AG10803 (cell line): ENCODE results near the gene KCNMA1.

ENCODE experiments used
- DNase-seq: peaks from one replicate; pipeline ENCODE4 v3.0.0; 2010; ENCODE audit warnings: low read depth
- H3K4me3 ChIP-seq: 2 replicates; pipeline ENCODE4 v1.5.1; 2011; ENCODE audit warnings: mild to moderate bottlenecking, low read length, control low read depth
- CTCF ChIP-seq: conservative IDR thresholded peaks from 2 replicates; pipeline ENCODE4 v1.5.1; 2011; ENCODE audit warnings: mild to moderate bottlenecking, low read length, control low read depth, inconsistent platforms

Gene KCNMA1

GRCh38 chr10:77259171-77259874 lies 378.3 kb downstream of the KCNMA1 start:
- DNase-seq: no peak
- no peak overlapping the region for H3K4me3 ChIP-seq
- no peak for TF ChIP-seq CTCF

GRCh38 chr10:77256346-77256745 lies 381.3 kb downstream of the KCNMA1 start:
- no peak overlapping the region for H3K4me3 ChIP-seq
- TF ChIP-seq CTCF: no peak
- DNase-seq: no peak

- H3K4me3 ChIP-seq: no peak overlapping the region
- no peak for TF ChIP-seq CTCF
- DNase-seq: no peak
These were observed 384.0 kb downstream of the KCNMA1 start for GRCh38 chr10:77253556-77254064.

- no peak overlapping the region for H3K4me3 ChIP-seq
- peak; percentile 29 for DNase-seq
These were observed 384.5 kb downstream of the KCNMA1 start for GRCh38 chr10:77253147-77253545.

GRCh38 chr10:77252380-77253146 lies 385.0 kb downstream of the KCNMA1 start:
- TF ChIP-seq CTCF: no peak
- H3K4me3 ChIP-seq: no peak overlapping the region
- no peak for DNase-seq

More at GRCh38 chr10:77253147-77253545, 384.5 kb downstream of the KCNMA1 start:
- no peak for TF ChIP-seq CTCF

- peak; percentile 40 for DNase-seq
- peak; percentile 68 for TF ChIP-seq CTCF
These were observed 386.2 kb downstream of the KCNMA1 start for GRCh38 chr10:77251297-77252013.

More at GRCh38 chr10:77251297-77252013, 386.2 kb downstream of the KCNMA1 start:
- H3K4me3 ChIP-seq: no peak overlapping the region
